NB4 (cell line): Measurements from ENCODE around the gene TAF6.
"Not testable (repeated sequence)": the region's sequence is repeated elsewhere in the genome, so short reads cannot be mapped to it uniquely, and the experiment has no call there.

ENCODE experiments used
- DNase-seq: peaks from one replicate; pipeline ENCODE4 v3.0.0; 2010; ENCODE audit warnings: low read depth
- H3K4me3 ChIP-seq: one replicate; pipeline ENCODE4 v1.5.1; 2011; ENCODE audit warnings: mild to moderate bottlenecking, low read depth, low read length, moderate library complexity
- CTCF ChIP-seq: IDR thresholded peaks from one replicate; pipeline ENCODE4 v1.5.1; 2012; ENCODE audit warnings: low read depth, low read length
- MYC ChIP-seq: IDR thresholded peaks from 2 replicates; pipeline ENCODE4 v1.6.1; 2011; ENCODE audit warnings: low read depth, low read length
- POLR2A ChIP-seq: IDR thresholded peaks from 2 replicates; pipeline ENCODE4 v1.6.1; 2011; ENCODE audit warnings: mild to moderate bottlenecking; ENCODE audit not compliant: insufficient read length; ENCODE audit errors: extremely low read depth
- TF ChIP-seq, protein P1 (sequence below): IDR thresholded peaks from 2 replicates; pipeline ENCODE4 v1.6.1; 2011; ENCODE audit warnings: low read depth, low read length

The TAF6 gene

GRCh38 chr7:100130608-100131453, 11.7 kb upstream of the TAF6 start:
- H3K4me3 ChIP-seq = peak overlapping the region; percentile 25
- peak; percentile 79 for DNase-seq
- TF ChIP-seq CTCF (peak; percentile 79), POLR2A (no peak), MYC (0 out of 2 replicates have a peak, but pooled peaks have one; percentile 18)
- TF ChIP-seq, protein P1, sequence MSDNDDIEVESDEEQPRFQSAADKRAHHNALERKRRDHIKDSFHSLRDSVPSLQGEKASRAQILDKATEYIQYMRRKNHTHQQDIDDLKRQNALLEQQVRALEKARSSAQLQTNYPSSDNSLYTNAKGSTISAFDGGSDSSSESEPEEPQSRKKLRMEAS = peak; percentile 86

GRCh38 chr7:100130220-100130607, 11.1 kb upstream of the TAF6 start:
- not testable (repeated sequence) for DNase-seq

GRCh38 chr7:100128637-100128963, 9.4 kb upstream of the TAF6 start:
- TF ChIP-seq POLR2A (no peak), CTCF (no peak), MYC (no peak)
- TF ChIP-seq, protein P1 = no peak
- DNase-seq = no peak
- H3K4me3 ChIP-seq = no peak overlapping the region

More at GRCh38 chr7:100130220-100130607, 11.1 kb upstream of the TAF6 start:
- H3K4me3 ChIP-seq = not testable (repeated sequence)

- no peak for TF ChIP-seq MYC
- TF ChIP-seq CTCF = no peak
- peak overlapping the region; percentile 96 for H3K4me3 ChIP-seq
These were observed 8.9 kb upstream of the TAF6 start for GRCh38 chr7:100127866-100128636.

DNA sequence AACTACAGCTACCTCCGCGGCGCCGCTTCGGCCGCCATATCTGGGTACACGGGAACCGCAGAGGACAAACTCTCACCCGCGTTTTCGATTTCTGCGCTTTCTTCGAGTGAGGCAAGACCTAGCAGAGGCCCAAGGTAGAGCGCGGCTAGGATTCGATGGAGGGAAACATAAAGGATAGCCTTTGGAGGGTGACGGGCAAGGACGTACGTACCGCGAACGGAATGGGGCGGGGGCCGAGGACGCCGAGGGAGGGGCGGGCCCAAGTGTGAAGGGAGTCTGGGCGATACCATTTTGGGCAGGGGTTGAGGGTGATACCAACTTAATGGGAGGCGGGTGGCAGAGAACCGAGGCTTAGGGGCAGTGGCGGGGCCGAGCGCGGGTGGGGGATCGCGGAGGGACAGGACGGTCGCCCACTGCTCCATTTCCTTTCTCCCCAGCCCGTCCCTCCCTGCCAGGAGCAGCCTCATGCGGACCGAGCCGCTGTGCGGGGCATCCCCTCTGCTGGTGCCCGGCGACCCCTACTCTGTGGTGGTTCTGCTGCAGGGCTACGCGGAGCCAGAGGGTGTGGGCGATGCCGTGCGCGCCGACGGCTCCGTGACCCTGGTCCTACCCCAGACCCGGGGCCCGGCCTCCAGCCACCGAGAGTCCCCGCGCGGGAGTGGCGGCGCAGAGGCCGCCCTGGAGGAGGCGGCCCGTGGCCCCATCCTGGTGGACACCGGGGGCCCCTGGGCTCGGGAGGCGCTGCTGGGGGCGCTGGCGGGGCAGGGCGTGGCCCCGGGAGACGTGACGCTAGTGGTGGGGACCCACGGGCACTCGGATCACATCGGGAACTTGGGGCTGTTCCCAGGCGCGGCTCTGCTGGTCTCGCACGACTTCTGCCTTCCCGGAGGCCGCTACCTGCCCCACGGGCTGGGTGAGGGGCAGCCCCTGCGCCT, 8.0 kb upstream of the TAF6 start, which contains the start of gene MBLAC1:
Gene MBLAC1 (plus strand): TSS at position 37 of the 935 bp plus-strand sequence. CDS start 429 bp downstream, at position 466.
- peak; percentile 97 for DNase-seq
- peak within 1 kb of the TSS; percentile 96 for H3K4me3 ChIP-seq
- TF ChIP-seq POLR2A (peak; percentile 90), MYC (peak; percentile 48), CTCF (no peak)
- TF ChIP-seq, protein P1 = peak; percentile 45

More at GRCh38 chr7:100127866-100128636, 8.9 kb upstream of the TAF6 start:
- DNase-seq = peak; percentile 57
